HL-60 (cell line): ENCODE results near the gene NRXN2.

ENCODE experiments used
- CTCF ChIP-seq: IDR thresholded peaks from one replicate; pipeline ENCODE4 v1.5.1; 2011; ENCODE audit warnings: low read length, control low read depth, inconsistent platforms; ENCODE audit not compliant: insufficient read depth
- POLR2AphosphoS5 ChIP-seq: IDR thresholded peaks from 2 replicates; pipeline ENCODE4 v1.6.1; 2012; ENCODE audit warnings: low read depth
- REST ChIP-seq: IDR thresholded peaks from 2 replicates; pipeline ENCODE4 v1.6.1; 2012; ENCODE audit warnings: low read depth; ENCODE audit not compliant: insufficient replicate concordance

GRCh38 chr11:64643256-64643881 lies 79.6 kb downstream of the NRXN2 start:
- no peak for TF ChIP-seq CTCF
- TF ChIP-seq POLR2AphosphoS5, result no peak
- no peak for TF ChIP-seq REST
